Mammary microvascular endothelial cell (primary cell): ENCODE measurements around the gene SLC9A5. TPM values are rescaled to one million over a fixed set of nuclear protein-coding genes. Genes with fewer than 3 reads are reported as not detected.

Source experiments
- total RNA-seq: library from RNA; depleted of rRNA; stranded (reverse); fragments of >200 nt; gene quantifications from 2 replicates; pipeline ENCODE4 v1.2.3, GENCODE V29; 2015

The SLC9A5 gene
- 0.07 and 0.20 TPM in 2 replicates for total RNA-seq

GRCh38 chr16:67248401-67249177, at the start of gene SLC9A5:
Gene SLC9A5, plus strand, starts transcription at chr16:67248979. Its CDS starts 36 bp downstream, at chr16:67249015.

GRCh38 chr16:67199011-67199807, 49.6 kb upstream of the SLC9A5 start, which contains the start of gene ELMO3:
Gene ELMO3, plus strand, starts transcription at chr16:67199131. Its CDS starts 196 bp downstream, at chr16:67199327.

GRCh38 chr16:67226804-67227566, 21.8 kb upstream of the SLC9A5 start, which contains the start of gene TMEM208:
Gene TMEM208, plus strand, starts transcription at chr16:67227130. Its CDS starts 89 bp downstream, at chr16:67227219.

GRCh38 chr16:67247192-67248072, 1.3 kb upstream of the SLC9A5 start, which contains the start of gene FHOD1:
Gene FHOD1, minus strand, starts transcription at chr16:67247481. Its CDS starts 71 bp downstream, at chr16:67247410.

GRCh38 chr16:67279296-67280089, 30.7 kb downstream of the SLC9A5 start, which contains the start of gene PLEKHG4:
Gene PLEKHG4, plus strand, starts transcription at chr16:67279532. Its CDS starts 513 bp downstream, at chr16:67280045.

Other genes starting within 250 kb of the SLC9A5 start
- gene CBFB, start 219.8 kb upstream of the SLC9A5 start, total RNA-seq = 55.3 and 62.4 TPM in 2 replicates
- 12.1 and 13.1 TPM in 2 replicates for gene PHAF1, start 139.0 kb upstream of the SLC9A5 start, total RNA-seq
- 2.2 and 4.6 TPM in 2 replicates for gene B3GNT9, start 98.0 kb upstream of the SLC9A5 start, total RNA-seq
- gene TRADD, start 89.1 kb upstream of the SLC9A5 start, total RNA-seq = 35.2 and 35.8 TPM in 2 replicates
- 8.2 and 10.6 TPM in 2 replicates for gene FBXL8, start 89.0 kb upstream of the SLC9A5 start, total RNA-seq
- gene HSF4, start 84.2 kb upstream of the SLC9A5 start, total RNA-seq = 0.40 and 2.0 TPM in 2 replicates
- gene NOL3, start 78.4 kb upstream of the SLC9A5 start, total RNA-seq = 9.3 and 12.7 TPM in 2 replicates
- 4.2 and 7.1 TPM in 2 replicates for gene MATCAP1, start 65.0 kb upstream of the SLC9A5 start, total RNA-seq
- gene EXOC3L1, start 58.8 kb upstream of the SLC9A5 start, total RNA-seq = 9.4 and 13.3 TPM in 2 replicates
- 89.3 and 111 TPM in 2 replicates for gene E2F4, start 56.8 kb upstream of the SLC9A5 start, total RNA-seq
- gene ELMO3, start 49.8 kb upstream of the SLC9A5 start, total RNA-seq = 0.60 and 0.98 TPM in 2 replicates
- gene TMEM208, start 21.8 kb upstream of the SLC9A5 start, total RNA-seq = 32.9 and 34.8 TPM in 2 replicates
- gene FHOD1, start 1.5 kb upstream of the SLC9A5 start, total RNA-seq = 29.2 and 33.3 TPM in 2 replicates
- gene PLEKHG4, start 30.6 kb downstream of the SLC9A5 start, total RNA-seq = 26.1 and 36.1 TPM in 2 replicates
- under 0.01 TPM in 1 of 2 replicates, not detected in the other for gene KCTD19, start 77.8 kb downstream of the SLC9A5 start, total RNA-seq
- 0.39 and 0.40 TPM in 2 replicates for gene LRRC36, start 77.8 kb downstream of the SLC9A5 start, total RNA-seq
- gene TPPP3, start 144.5 kb downstream of the SLC9A5 start, total RNA-seq = 0.20 TPM in 1 of 2 replicates, not detected in the other
- gene ZDHHC1, start 167.5 kb downstream of the SLC9A5 start, total RNA-seq = 5.2 and 6.7 TPM in 2 replicates
- not detected in 2 replicates for gene HSD11B2, start 182.1 kb downstream of the SLC9A5 start, total RNA-seq
- gene ATP6V0D1, start 232.2 kb downstream of the SLC9A5 start, total RNA-seq = 170 and 206 TPM in 2 replicates
- not detected in 2 replicates for gene AGRP, start 234.6 kb downstream of the SLC9A5 start, total RNA-seq